SU-DHL-6 (cell line): Measurements from ENCODE around the gene TUBA4B.

Source experiments
- H2AFZ ChIP-seq: fragments of 200-600 bp; sonication (generic); 2 replicates; pipeline ENCODE4 v1.6.1; 2014; ENCODE audit warnings: low read depth, mild to moderate bottlenecking, moderate library complexity, mixed read lengths, antibody characterized with exemption, low read length; ENCODE audit not compliant: severe bottlenecking
- H3F3A ChIP-seq: fragments of 200-600 bp; shearing (Covaris generic); 2 replicates; pipeline ENCODE4 v1.6.0; 2016; ENCODE audit warnings: antibody characterized with exemption, mild to moderate bottlenecking; ENCODE audit not compliant: insufficient read depth
- H3K27ac ChIP-seq: fragments of 200-600 bp; sonication (generic); 2 replicates; pipeline ENCODE4 v1.5.1; 2016; ENCODE audit warnings: low read depth, mild to moderate bottlenecking, low read length, moderate library complexity, mixed read lengths
- H3K27me3 ChIP-seq: fragments of 200-600 bp; sonication (generic), shearing (Covaris generic); 2 replicates; pipeline ENCODE4 v1.6.0; 2014; ENCODE audit warnings: mild to moderate bottlenecking, low read length
- H3K36me3 ChIP-seq: fragments of 200-600 bp; sonication (generic); 2 replicates; pipeline ENCODE4 v1.6.1; 2014; ENCODE audit warnings: mild to moderate bottlenecking, low read length, mixed read lengths
- H3K4me2 ChIP-seq: fragments of 300-600, 200-600 bp; shearing (Covaris generic), sonication (generic); 2 replicates; pipeline ENCODE4 v1.6.0; 2014; ENCODE audit warnings: low read length, low read depth, mild to moderate bottlenecking; ENCODE audit not compliant: poor library complexity, severe bottlenecking
- H3K4me3 ChIP-seq: fragments of 200-600 bp; sonication (generic); 2 replicates; pipeline ENCODE4 v1.5.1; 2014; ENCODE audit warnings: antibody characterized with exemption, low read length, mild to moderate bottlenecking, mixed read lengths; ENCODE audit not compliant: insufficient read depth, poor library complexity, severe bottlenecking
- H3K79me2 ChIP-seq: fragments of 200-600 bp; sonication (generic); 2 replicates; pipeline ENCODE4 v1.6.1; 2014; ENCODE audit warnings: mild to moderate bottlenecking, low read length, moderate library complexity; ENCODE audit not compliant: insufficient read depth
- H3K9ac ChIP-seq: fragments of 200-600 bp; sonication (generic); 2 replicates; pipeline ENCODE4 v1.7.0; 2014; ENCODE audit warnings: mild to moderate bottlenecking, low read length
- H3K9me2 ChIP-seq: fragments of 200-600 bp; sonication (generic); replicated peaks from 2 replicates; pipeline ENCODE4 v1.6.1; 2014; ENCODE audit warnings: low read length; ENCODE audit not compliant: insufficient read depth
- H3K9me3 ChIP-seq: fragments of 200-600 bp; sonication (generic); 2 replicates; pipeline ENCODE4 v1.6.1; 2014; ENCODE audit warnings: low read length, mixed read lengths; ENCODE audit not compliant: insufficient read depth
- H4K20me1 ChIP-seq: fragments of 200-600 bp; sonication (generic); 2 replicates; pipeline ENCODE4 v1.6.1; 2014; ENCODE audit warnings: low read depth, mild to moderate bottlenecking, antibody characterized with exemption, low read length, moderate library complexity, mixed read lengths
- EZH2phosphoT487 ChIP-seq: fragments of 200-600 bp; sonication (generic), shearing (Covaris generic); conservative IDR thresholded peaks from 2 replicates; pipeline ENCODE4 v1.6.1; 2018; ENCODE audit warnings: mild to moderate bottlenecking, antibody characterized with exemption, low read length, moderate library complexity, mixed read lengths
- TF ChIP-seq, protein P1 (sequence below): fragments of 200-600 bp; sonication (generic); IDR thresholded peaks from one replicate; pipeline ENCODE4 v1.5.1; 2017; ENCODE audit warnings: antibody characterized with exemption, mild to moderate bottlenecking, low read length, moderate library complexity; ENCODE audit not compliant: insufficient read depth, poor library complexity, severe bottlenecking

TUBA4B gene

DNA sequence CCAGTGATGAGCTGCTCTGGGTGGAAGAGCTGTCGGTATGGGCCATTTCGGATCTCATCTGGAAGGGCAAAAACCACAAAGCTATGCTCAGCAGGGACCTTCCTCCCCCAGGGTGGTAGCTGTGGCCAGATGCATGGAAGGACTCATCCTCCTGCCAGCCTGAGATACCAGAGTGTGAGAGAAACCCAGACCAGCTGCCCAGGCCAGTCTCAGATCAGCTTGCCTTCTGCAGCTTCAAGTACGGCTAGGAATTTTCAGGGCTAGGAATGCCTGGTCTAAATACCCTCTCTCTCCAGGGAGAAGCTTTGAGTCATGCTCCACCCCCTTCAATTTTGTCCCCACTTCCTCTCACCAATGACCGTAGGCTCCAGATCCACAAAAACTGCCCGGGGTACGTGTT, 1.4 kb upstream of the TUBA4B start:
- Histone ChIP-seq H4K20me1 (no peaks in the 10 kb centered on the region), H3K27ac (no peak overlapping the region), H3F3A (peaks cover 8% of the 10 kb centered on the region), H3K4me3 (no peak overlapping the region), H2AFZ (no peak overlapping the region), H3K79me2 (peaks cover 20% of the 10 kb centered on the region; the same call in 1 of the 2 replicates), H3K36me3 (no peaks in the 10 kb centered on the region), H3K9me3 (no peaks in the 10 kb centered on the region), H3K27me3 (no peaks in the 10 kb centered on the region), H3K9me2 (no peaks in the 10 kb centered on the region), H3K9ac (no peak overlapping the region), H3K4me2 (peak overlapping the region; percentile 70)
- TF ChIP-seq EZH2phosphoT487: no peak
- TF ChIP-seq, protein P1, sequence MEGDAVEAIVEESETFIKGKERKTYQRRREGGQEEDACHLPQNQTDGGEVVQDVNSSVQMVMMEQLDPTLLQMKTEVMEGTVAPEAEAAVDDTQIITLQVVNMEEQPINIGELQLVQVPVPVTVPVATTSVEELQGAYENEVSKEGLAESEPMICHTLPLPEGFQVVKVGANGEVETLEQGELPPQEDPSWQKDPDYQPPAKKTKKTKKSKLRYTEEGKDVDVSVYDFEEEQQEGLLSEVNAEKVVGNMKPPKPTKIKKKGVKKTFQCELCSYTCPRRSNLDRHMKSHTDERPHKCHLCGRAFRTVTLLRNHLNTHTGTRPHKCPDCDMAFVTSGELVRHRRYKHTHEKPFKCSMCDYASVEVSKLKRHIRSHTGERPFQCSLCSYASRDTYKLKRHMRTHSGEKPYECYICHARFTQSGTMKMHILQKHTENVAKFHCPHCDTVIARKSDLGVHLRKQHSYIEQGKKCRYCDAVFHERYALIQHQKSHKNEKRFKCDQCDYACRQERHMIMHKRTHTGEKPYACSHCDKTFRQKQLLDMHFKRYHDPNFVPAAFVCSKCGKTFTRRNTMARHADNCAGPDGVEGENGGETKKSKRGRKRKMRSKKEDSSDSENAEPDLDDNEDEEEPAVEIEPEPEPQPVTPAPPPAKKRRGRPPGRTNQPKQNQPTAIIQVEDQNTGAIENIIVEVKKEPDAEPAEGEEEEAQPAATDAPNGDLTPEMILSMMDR: no peak

DNA sequence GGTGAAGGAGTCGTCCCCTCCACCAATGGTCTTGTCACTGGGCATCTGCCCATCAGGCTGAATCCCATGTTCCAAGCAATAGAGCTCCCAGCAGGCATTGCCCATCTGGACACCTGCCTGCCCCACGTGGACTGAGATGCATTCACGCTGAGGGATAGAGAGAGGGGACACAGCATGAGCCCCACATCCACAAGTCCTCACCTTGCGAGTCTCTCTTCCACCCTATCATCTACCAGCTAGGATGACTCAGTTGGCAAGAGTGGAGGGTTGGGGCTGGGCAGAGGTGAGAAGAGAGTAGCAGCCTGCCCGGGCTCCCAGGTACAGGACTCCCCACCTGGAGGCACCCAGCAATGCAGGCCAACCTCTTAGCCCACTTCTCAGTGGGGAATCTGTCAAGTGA, 959 bp upstream of the TUBA4B start:
- H4K20me1 ChIP-seq: no peaks in the 10 kb centered on the region
- no peaks in the 10 kb centered on the region for H3K9me2 ChIP-seq
- H3K36me3 ChIP-seq: no peaks in the 10 kb centered on the region
- no peaks in the 10 kb centered on the region for H3K27me3 ChIP-seq
- H3F3A ChIP-seq: peaks cover 8% of the 10 kb centered on the region
- H3K27ac ChIP-seq: peak overlapping the region; percentile 70; the same call in 1 of the 2 replicates
- H3K4me2 ChIP-seq: peak overlapping the region; percentile 70
- peaks cover 20% of the 10 kb centered on the region; the same call in 1 of the 2 replicates for H3K79me2 ChIP-seq
- no peak overlapping the region for H2AFZ ChIP-seq
- no peaks in the 10 kb centered on the region for H3K9me3 ChIP-seq
- H3K4me3 ChIP-seq: peak overlapping the region; percentile 63
- no peak for TF ChIP-seq EZH2phosphoT487
- TF ChIP-seq, protein P1: no peak
- H3K9ac ChIP-seq: peak overlapping the region; percentile 72

DNA sequence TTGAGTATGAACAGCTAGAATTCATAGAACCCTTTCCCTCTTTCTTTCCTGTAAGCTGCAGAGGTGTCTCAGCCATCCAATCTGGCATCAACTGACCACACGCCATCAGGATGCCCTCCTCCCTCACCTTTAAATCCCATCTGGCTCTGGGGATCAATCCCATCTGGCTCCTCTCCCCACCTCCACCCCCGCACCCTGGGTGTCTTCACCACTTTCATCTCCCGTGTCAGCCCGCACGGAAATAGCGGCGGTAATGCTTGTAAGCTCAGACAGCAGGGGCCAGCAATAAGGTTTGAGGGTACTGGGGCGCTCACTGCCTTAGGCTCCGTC, 508 bp upstream of the TUBA4B start:
- peak overlapping the region; percentile 70 for H3K4me2 ChIP-seq
- no peaks in the 10 kb centered on the region for H3K9me2 ChIP-seq
- no peaks in the 10 kb centered on the region for H3K27me3 ChIP-seq
- H3K9me3 ChIP-seq: no peaks in the 10 kb centered on the region
- peak overlapping the region; percentile 63 for H3K4me3 ChIP-seq
- H3K9ac ChIP-seq: peak overlapping the region; percentile 72
- no peaks in the 10 kb centered on the region for H3K36me3 ChIP-seq
- H3K79me2 ChIP-seq: peaks cover 20% of the 10 kb centered on the region; the same call in 1 of the 2 replicates
- no peak overlapping the region for H2AFZ ChIP-seq
- H4K20me1 ChIP-seq: no peaks in the 10 kb centered on the region
- TF ChIP-seq, protein P1: no peak
- TF ChIP-seq EZH2phosphoT487: no peak
- H3K27ac ChIP-seq: peak overlapping the region; percentile 70
- peaks cover 8% of the 10 kb centered on the region for H3F3A ChIP-seq
